Stimulated activated CD4-positive, alpha-beta T cell treated with anti-CD3 and anti-CD28 coated beads, Interleukin-1b, Interleukin-23, amount 100 ng/mL, for 1 hour (primary cell): ENCODE data around the gene RNF123.

Source experiments
- DNase-seq, 2 donors: peaks; one replicate each; pipeline ENCODE4 v3.0.0-alpha.2; 2020; ENCODE audit warnings: low read depth in 2 of 2

RNF123 gene

GRCh38 chr3:49703443-49703927 lies 14.1 kb downstream of the RNF123 start:
- peak in 1 of 2 donors; percentile 31 for DNase-seq

GRCh38 chr3:49703956-49704355 lies 14.6 kb downstream of the RNF123 start:
- no peak for DNase-seq

- no peak for DNase-seq
Observed at GRCh38 chr3:49704629-49705028, 15.3 kb downstream of the RNF123 start.

- no peak for DNase-seq
Observed at GRCh38 chr3:49705390-49705960, 16.1 kb downstream of the RNF123 start.

GRCh38 chr3:49706456-49707112 lies 17.2 kb downstream of the RNF123 start:
- DNase-seq, result no peak

GRCh38 chr3:49707113-49707480 lies 17.7 kb downstream of the RNF123 start:
- DNase-seq, result no peak

- DNase-seq, result no peak
Observed at GRCh38 chr3:49709852-49710251, 20.5 kb downstream of the RNF123 start.

GRCh38 chr3:49711489-49711888 lies 22.1 kb downstream of the RNF123 start:
- no peak for DNase-seq

GRCh38 chr3:49712166-49712565 lies 22.8 kb downstream of the RNF123 start:
- no peak for DNase-seq

- no peak for DNase-seq
Observed at GRCh38 chr3:49712631-49713317, 23.4 kb downstream of the RNF123 start.

GRCh38 chr3:49713336-49714105 lies 24.2 kb downstream of the RNF123 start:
- no peak for DNase-seq

- no peak for DNase-seq
Observed at GRCh38 chr3:49714728-49715550, 25.6 kb downstream of the RNF123 start.

- no peak for DNase-seq
Observed at GRCh38 chr3:49715611-49716121, 26.3 kb downstream of the RNF123 start.

- no peak for DNase-seq
Observed at GRCh38 chr3:49716169-49716568, 26.8 kb downstream of the RNF123 start.

GRCh38 chr3:49716691-49717210 lies 27.4 kb downstream of the RNF123 start:
- DNase-seq, result no peak

GRCh38 chr3:49717211-49717958 lies 28.0 kb downstream of the RNF123 start:
- no peak for DNase-seq

- no peak for DNase-seq
Observed at GRCh38 chr3:49717959-49718857, 28.9 kb downstream of the RNF123 start.

GRCh38 chr3:49718858-49719213 lies 29.5 kb downstream of the RNF123 start:
- DNase-seq, result no peak

- peak; percentile 69 to 85 for DNase-seq
Observed at GRCh38 chr3:49719214-49719884, 30.0 kb downstream of the RNF123 start, which contains the start of gene AMIGO3. AMIGO3 (minus strand) TSS chr3:49719684; CDS start chr3:49719465, 219 bp downstream.
